GM19035 (cell line): ENCODE data around the gene SMAD2.

Source experiments
- ATAC-seq: cut with Tn5 transposase; IDR thresholded peaks from one replicate; pipeline ENCODE4 v1.9.1; 2021; ENCODE audit not compliant: unreplicated experiment

The SMAD2 gene

GRCh38 chr18:47899107-47899840 is 31.2 kb downstream of the SMAD2 start:
- ATAC-seq, result no peak

GRCh38 chr18:47898696-47899095 is 31.8 kb downstream of the SMAD2 start:
- ATAC-seq, result no peak

GRCh38 chr18:47898055-47898454 is 32.4 kb downstream of the SMAD2 start:
- no peak for ATAC-seq

- ATAC-seq, result no peak
Observed at GRCh38 chr18:47895565-47896250, 34.8 kb downstream of the SMAD2 start.

- no peak for ATAC-seq
Observed at GRCh38 chr18:47893939-47894699, 36.3 kb downstream of the SMAD2 start.

- no peak for ATAC-seq
Observed at GRCh38 chr18:47893047-47893446, 37.4 kb downstream of the SMAD2 start.

GRCh38 chr18:47888156-47888555 is 42.3 kb downstream of the SMAD2 start:
- no peak for ATAC-seq

GRCh38 chr18:47887227-47887626 is 43.2 kb downstream of the SMAD2 start:
- no peak for ATAC-seq

GRCh38 chr18:47883771-47884413 is 46.6 kb downstream of the SMAD2 start:
- no peak for ATAC-seq

- no peak for ATAC-seq
Observed at GRCh38 chr18:47882641-47883040, 47.8 kb downstream of the SMAD2 start.

GRCh38 chr18:47881752-47882455 is 48.6 kb downstream of the SMAD2 start:
- ATAC-seq, result no peak

GRCh38 chr18:47881042-47881441 is 49.4 kb downstream of the SMAD2 start:
- ATAC-seq, result no peak

- ATAC-seq, result no peak
Observed at GRCh38 chr18:47877892-47878291, 52.6 kb downstream of the SMAD2 start.

- no peak for ATAC-seq
Observed at GRCh38 chr18:47876813-47877212, 53.6 kb downstream of the SMAD2 start.

GRCh38 chr18:47873625-47874024 is 56.8 kb downstream of the SMAD2 start:
- ATAC-seq, result no peak

- no peak for ATAC-seq
Observed at GRCh38 chr18:47872426-47872825, 58.0 kb downstream of the SMAD2 start.

- ATAC-seq, result no peak
Observed at GRCh38 chr18:47871288-47871687, 59.2 kb downstream of the SMAD2 start.

GRCh38 chr18:47870605-47871004 is 59.9 kb downstream of the SMAD2 start:
- no peak for ATAC-seq

- ATAC-seq, result no peak
Observed at GRCh38 chr18:47868744-47869143, 61.7 kb downstream of the SMAD2 start.

- no peak for ATAC-seq
Observed at GRCh38 chr18:47865183-47865582, 65.3 kb downstream of the SMAD2 start.

GRCh38 chr18:47863041-47863440 is 67.4 kb downstream of the SMAD2 start:
- ATAC-seq, result no peak
